ENCODE results near the gene STAP1.
"Not testable (repeated sequence)": the region's sequence is repeated elsewhere in the genome, so short reads cannot be mapped to it uniquely, and the experiment has no call there.

Gene STAP1

GRCh38 chr4:67615119-67615518 lies 56.6 kb downstream of the STAP1 start:
- Mint-ChIP-seq H3K27me3 (no peaks in the 10 kb centered on the region), H3K4me1 (ENCODE audit: low read depth) (peaks cover 2% of the 10 kb centered on the region), H3K4me3 (no peak overlapping the region), H3K27ac (no peak overlapping the region), H3K36me3 (ENCODE audit: low read depth) (peaks cover 69% of the 10 kb centered on the region), H3K9me3 (peaks cover 18% of the 10 kb centered on the region)
- DNase-seq = no peak

DNA sequence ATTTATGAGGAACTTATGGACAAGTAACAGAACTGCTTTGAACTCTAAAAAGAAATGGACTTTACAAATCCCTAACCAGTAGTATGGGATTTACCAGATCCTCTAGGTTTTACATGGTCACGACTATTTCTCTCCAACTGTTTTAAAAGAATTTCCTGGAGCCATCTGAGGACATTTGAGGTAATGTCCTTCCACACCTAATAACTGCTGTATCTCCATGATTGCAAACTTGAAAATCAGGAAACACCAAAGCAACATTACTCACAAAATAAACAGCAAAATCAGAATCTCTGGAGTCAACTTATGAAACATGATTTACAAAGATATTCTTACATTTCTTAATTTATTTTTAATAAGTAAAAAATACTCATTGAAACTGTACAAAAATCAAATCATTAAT lies 58.0 kb downstream of the STAP1 start:
- DNase-seq = no peak
- H3K27me3 Mint-ChIP-seq = no peaks in the 10 kb centered on the region
- H3K9me3 Mint-ChIP-seq = peaks cover 13% of the 10 kb centered on the region
- H3K27ac Mint-ChIP-seq = no peak overlapping the region
- H3K36me3 Mint-ChIP-seq (ENCODE audit: low read depth) = peaks cover 78% of the 10 kb centered on the region
- H3K4me1 Mint-ChIP-seq (ENCODE audit: low read depth) = peaks cover 2% of the 10 kb centered on the region
- H3K4me3 Mint-ChIP-seq = no peak overlapping the region

DNA sequence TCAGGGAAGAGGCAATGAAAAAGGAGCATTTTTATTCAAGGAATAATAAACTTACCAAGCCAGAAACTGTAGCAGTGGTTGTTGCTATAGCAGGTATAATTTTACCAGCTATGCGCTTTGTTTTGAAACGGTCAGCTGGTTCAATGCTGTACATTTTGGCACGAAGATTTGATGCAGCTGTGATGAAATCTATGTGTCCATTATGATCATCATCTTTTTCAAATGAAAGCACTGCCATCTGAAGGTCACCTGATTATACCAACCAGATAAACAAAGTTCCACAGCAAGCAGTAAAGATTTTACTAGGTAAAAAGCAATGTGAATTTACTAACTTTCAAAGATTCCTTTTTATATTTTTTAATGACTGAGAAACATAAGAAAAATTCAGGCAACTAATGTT lies 66.4 kb downstream of the STAP1 start:
- no peaks in the 10 kb centered on the region for H3K4me1 Mint-ChIP-seq (ENCODE audit: low read depth)
- peaks cover 89% of the 10 kb centered on the region for H3K36me3 Mint-ChIP-seq (ENCODE audit: low read depth)
- no peaks in the 10 kb centered on the region for H3K27me3 Mint-ChIP-seq
- no peak for DNase-seq
- no peak overlapping the region for H3K27ac Mint-ChIP-seq
- H3K9me3 Mint-ChIP-seq = no peaks in the 10 kb centered on the region
- H3K4me3 Mint-ChIP-seq = no peak overlapping the region

GRCh38 chr4:67632492-67632891 lies 74.0 kb downstream of the STAP1 start:
- no peaks in the 10 kb centered on the region for H3K4me1 Mint-ChIP-seq (ENCODE audit: low read depth)

DNA sequence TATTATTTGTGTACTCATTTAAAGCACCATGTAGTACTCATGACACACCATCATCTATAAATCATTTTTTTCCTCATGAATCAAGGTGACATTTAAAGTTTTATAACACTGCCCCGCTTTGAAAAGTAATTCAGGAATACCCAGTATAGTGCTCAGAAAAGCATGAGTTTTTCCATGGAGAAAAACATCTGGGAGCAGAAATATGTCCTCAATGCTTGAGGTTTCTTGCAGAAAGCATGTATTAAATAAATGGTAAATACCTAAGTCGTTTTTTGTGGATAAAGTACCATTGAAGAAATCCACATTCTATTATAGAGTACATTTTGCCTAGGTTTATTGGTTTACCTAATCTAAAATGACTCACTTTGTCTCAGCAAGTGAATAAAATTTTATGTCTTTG lies 76.2 kb downstream of the STAP1 start:
- Mint-ChIP-seq H3K36me3 (ENCODE audit: low read depth) (peaks cover 87% of the 10 kb centered on the region), H3K27me3 (no peaks in the 10 kb centered on the region), H3K9me3 (no peaks in the 10 kb centered on the region), H3K4me3 (no peak overlapping the region), H3K27ac (no peak overlapping the region), H3K4me1 (ENCODE audit: low read depth) (no peaks in the 10 kb centered on the region)
- no peak for DNase-seq

More at GRCh38 chr4:67632492-67632891, 74.0 kb downstream of the STAP1 start:
- no peak for DNase-seq
- Mint-ChIP-seq H3K4me3 (no peak overlapping the region), H3K36me3 (ENCODE audit: low read depth) (peaks cover 90% of the 10 kb centered on the region), H3K27me3 (no peaks in the 10 kb centered on the region), H3K27ac (no peak overlapping the region), H3K9me3 (no peaks in the 10 kb centered on the region)

GRCh38 chr4:67635331-67635730 lies 76.8 kb downstream of the STAP1 start:
- H3K4me3 Mint-ChIP-seq = no peak overlapping the region
- no peak for DNase-seq
- no peaks in the 10 kb centered on the region for H3K27me3 Mint-ChIP-seq
- H3K27ac Mint-ChIP-seq = no peak overlapping the region
- no peaks in the 10 kb centered on the region for H3K9me3 Mint-ChIP-seq
- H3K4me1 Mint-ChIP-seq (ENCODE audit: low read depth) = no peaks in the 10 kb centered on the region
- H3K36me3 Mint-ChIP-seq (ENCODE audit: low read depth) = peaks cover 85% of the 10 kb centered on the region

GRCh38 chr4:67636978-67637377 lies 78.5 kb downstream of the STAP1 start:
- H3K36me3 Mint-ChIP-seq (ENCODE audit: low read depth) = peaks cover 79% of the 10 kb centered on the region
- H3K9me3 Mint-ChIP-seq; H3K27ac Mint-ChIP-seq; H3K4me3 Mint-ChIP-seq; H3K4me1 Mint-ChIP-seq (ENCODE audit: low read depth); H3K27me3 Mint-ChIP-seq; DNase-seq: not testable (repeated sequence)

GRCh38 chr4:67638136-67638535 lies 79.6 kb downstream of the STAP1 start:
- H3K36me3 Mint-ChIP-seq (ENCODE audit: low read depth) = peaks cover 75% of the 10 kb centered on the region
- no peaks in the 10 kb centered on the region for H3K9me3 Mint-ChIP-seq
- H3K4me1 Mint-ChIP-seq (ENCODE audit: low read depth) = peaks cover 3% of the 10 kb centered on the region
- DNase-seq = no peak
- peak overlapping the region; percentile 48 for H3K27ac Mint-ChIP-seq
- no peaks in the 10 kb centered on the region for H3K27me3 Mint-ChIP-seq
- no peak overlapping the region for H3K4me3 Mint-ChIP-seq

- Mint-ChIP-seq H3K4me3 (no peak overlapping the region), H3K27me3 (no peaks in the 10 kb centered on the region), H3K36me3 (ENCODE audit: low read depth) (peaks cover 79% of the 10 kb centered on the region), H3K4me1 (ENCODE audit: low read depth) (peaks cover 1% of the 10 kb centered on the region), H3K9me3 (peaks cover 2% of the 10 kb centered on the region), H3K27ac (no peak overlapping the region)
- DNase-seq = no peak
These were observed 93.0 kb downstream of the STAP1 start for GRCh38 chr4:67651536-67651935.
